H1 (cell line): ENCODE results near the gene SEMA3A. TPM values are rescaled to one million over a fixed set of nuclear protein-coding genes. Genes with fewer than 3 reads are reported as not detected.

Experiments used
- CEBPB ChIP-seq: IDR thresholded peaks from 2 replicates; pipeline ENCODE4 v1.6.1; 2012; ENCODE audit warnings: low read depth, low read length
- CHD7 ChIP-seq: fragments of 300-600 bp; sonication (generic); IDR thresholded peaks from 2 replicates; pipeline ENCODE4 v1.7.1; 2012; ENCODE audit warnings: low read length, moderate library complexity, mild to moderate bottlenecking, inconsistent platforms; ENCODE audit not compliant: insufficient replicate concordance
- EGR1 ChIP-seq: IDR thresholded peaks from 2 replicates; pipeline ENCODE4 v1.6.1; 2011; ENCODE audit warnings: low read depth, low read length, borderline replicate concordance
- EZH2 ChIP-seq: fragments of 200-600 bp; sonication (generic); IDR thresholded peaks from 2 replicates; pipeline ENCODE4 v1.7.1; 2012; ENCODE audit warnings: low read depth, mild to moderate bottlenecking, moderate library complexity, low read length, inconsistent platforms; ENCODE audit not compliant: severe bottlenecking
- HDAC2 ChIP-seq, 2 experiments: fragments of 300-600 bp in 1 of 2; sonication (generic) in 1 of 2; IDR thresholded peaks; 2 replicates each; pipeline ENCODE4 v1.6.1; 2011 to 2012; ENCODE audit warnings: low read depth in 2 of 2, low read length in 2 of 2, mild to moderate bottlenecking in 2 of 2, moderate library complexity in 2 of 2, borderline replicate concordance in 1 of 2, inconsistent platforms in 1 of 2
- SP1 ChIP-seq: IDR thresholded peaks from 2 replicates; pipeline ENCODE4 v1.6.1; 2011; ENCODE audit warnings: low read depth, low read length
- TEAD4 ChIP-seq: IDR thresholded peaks from 2 replicates; pipeline ENCODE4 v1.6.1; 2012; ENCODE audit warnings: low read depth, low read length, inconsistent platforms, mixed read lengths
- polyA plus RNA-seq, 7 experiments: library from polyadenylated mRNA; depleted of rRNA in 3 of 7; stranded (reverse) in 5 of 7; unstranded in 2 of 7; fragments of >200 nt in 5 of 7; fragments of 200-250 nt in 2 of 7; gene quantifications; 1 replicate in 5 of 7; 2 replicates in 1 of 7; 4 replicates in 1 of 7; pipeline versions ENCODE4 v1.2.1 to v1.2.3, GENCODE V29; 2011 to 2013; ENCODE audit warnings: missing spikeins in 2 of 7, mixed read lengths in 2 of 7
- total RNA-seq: library from RNA; stranded (reverse); fragmentation: NEBNext Ultra II Directional; extraction: Animal tissue kit (Norgen Biotek cat#: 25700); gene quantifications from 2 replicates; pipeline ENCODE4 v1.2.1, GENCODE V29; 2021
- TF ChIP-seq, protein P1 (sequence below): IDR thresholded peaks from 2 replicates; pipeline ENCODE4 v1.6.1; 2011; ENCODE audit warnings: low read length, improper control_type of control experiment

The SEMA3A gene
- total and polyA plus RNA-seq, 2 of the 8 experiments (the other 6 are each of a cell fraction or from before 2014, with no cell fraction given): 8.1 to 45.9 TPM

DNA sequence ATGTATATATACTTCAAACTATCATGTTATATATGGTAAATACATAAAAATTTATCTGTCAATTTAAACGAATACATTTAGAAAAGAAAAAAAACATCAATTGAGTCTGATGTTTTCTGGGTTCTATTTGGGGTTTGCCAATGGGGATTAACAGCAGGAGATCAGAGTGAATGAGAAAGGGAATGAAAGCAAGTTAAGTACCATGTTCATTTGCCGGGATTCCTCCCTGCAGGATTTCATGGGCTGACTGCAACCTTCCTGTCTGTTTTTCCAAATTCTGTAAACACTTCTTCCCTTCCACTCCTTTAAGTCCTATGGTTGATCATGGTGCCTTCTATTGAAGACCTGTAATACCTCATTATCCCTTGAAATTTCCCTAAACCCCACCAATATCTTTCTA, 33.9 kb upstream of the SEMA3A start (continued):
- TF ChIP-seq HDAC2 (IDR thresholded peaks at IDR 0.05; ENCODE audit: borderline replicate concordance in 1 of 2, low read depth in 2 of 2, low read length in 2 of 2) (peak; percentile 76 to 82; a peak in 2 of 4 replicates), CHD7 (peak; percentile 97), CEBPB (0 out of 2 replicates have a peak, but pooled peaks have one; percentile 13), EGR1 (no peak), TEAD4 (peak; percentile 89), EZH2 (no peak), SP1 (peak; percentile 83)
- TF ChIP-seq, protein P1, sequence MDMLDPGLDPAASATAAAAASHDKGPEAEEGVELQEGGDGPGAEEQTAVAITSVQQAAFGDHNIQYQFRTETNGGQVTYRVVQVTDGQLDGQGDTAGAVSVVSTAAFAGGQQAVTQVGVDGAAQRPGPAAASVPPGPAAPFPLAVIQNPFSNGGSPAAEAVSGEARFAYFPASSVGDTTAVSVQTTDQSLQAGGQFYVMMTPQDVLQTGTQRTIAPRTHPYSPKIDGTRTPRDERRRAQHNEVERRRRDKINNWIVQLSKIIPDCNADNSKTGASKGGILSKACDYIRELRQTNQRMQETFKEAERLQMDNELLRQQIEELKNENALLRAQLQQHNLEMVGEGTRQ: no peak
- TF ChIP-seq, all 59 proteins: peak for 12
